Measurements from ENCODE around the gene MXD1. TPM values are rescaled to one million over a fixed set of nuclear protein-coding genes. Genes with fewer than 3 reads are reported as not detected.

MXD1 gene
- total RNA-seq, 1 donor from 2014 or later = 30.5 TPM

DNA sequence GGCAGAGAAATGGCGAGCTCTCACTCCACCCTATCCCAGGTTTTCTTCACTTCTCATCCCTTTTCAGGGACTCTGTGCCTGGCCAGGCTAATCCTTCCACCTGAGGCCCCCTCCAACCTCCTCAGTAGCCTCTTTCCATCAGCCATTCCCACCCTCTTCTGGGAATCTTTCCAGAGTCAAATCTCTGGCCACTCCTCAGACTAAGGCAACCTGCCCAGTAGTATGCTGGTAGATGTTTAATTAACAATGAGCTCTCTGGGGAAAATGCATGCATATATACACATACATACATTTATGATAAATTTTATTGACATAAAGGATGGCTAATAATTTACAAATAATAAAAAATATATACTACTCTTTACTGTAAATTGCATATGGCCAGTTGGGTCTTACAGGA lies 57.9 kb downstream of the MXD1 start:
- FAIRE-seq (no peak), DNase-seq (ENCODE audit: low read depth) (no peak)
- Histone ChIP-seq H3K27me3 (ENCODE audit: control insufficient read depth, insufficient read depth, low read length) (no peaks in the 10 kb centered on the region), H3K4me3 (ENCODE audit: low read depth, low read length) (no peak overlapping the region), H3K36me3 (ENCODE audit: control insufficient read depth, insufficient read depth, low read length) (no peaks in the 10 kb centered on the region)
- TF ChIP-seq, protein P1, sequence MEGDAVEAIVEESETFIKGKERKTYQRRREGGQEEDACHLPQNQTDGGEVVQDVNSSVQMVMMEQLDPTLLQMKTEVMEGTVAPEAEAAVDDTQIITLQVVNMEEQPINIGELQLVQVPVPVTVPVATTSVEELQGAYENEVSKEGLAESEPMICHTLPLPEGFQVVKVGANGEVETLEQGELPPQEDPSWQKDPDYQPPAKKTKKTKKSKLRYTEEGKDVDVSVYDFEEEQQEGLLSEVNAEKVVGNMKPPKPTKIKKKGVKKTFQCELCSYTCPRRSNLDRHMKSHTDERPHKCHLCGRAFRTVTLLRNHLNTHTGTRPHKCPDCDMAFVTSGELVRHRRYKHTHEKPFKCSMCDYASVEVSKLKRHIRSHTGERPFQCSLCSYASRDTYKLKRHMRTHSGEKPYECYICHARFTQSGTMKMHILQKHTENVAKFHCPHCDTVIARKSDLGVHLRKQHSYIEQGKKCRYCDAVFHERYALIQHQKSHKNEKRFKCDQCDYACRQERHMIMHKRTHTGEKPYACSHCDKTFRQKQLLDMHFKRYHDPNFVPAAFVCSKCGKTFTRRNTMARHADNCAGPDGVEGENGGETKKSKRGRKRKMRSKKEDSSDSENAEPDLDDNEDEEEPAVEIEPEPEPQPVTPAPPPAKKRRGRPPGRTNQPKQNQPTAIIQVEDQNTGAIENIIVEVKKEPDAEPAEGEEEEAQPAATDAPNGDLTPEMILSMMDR (IDR thresholded peaks at IDR 0.05; ENCODE audit: insufficient read depth, low read length, severe bottlenecking) = no peak

DNA sequence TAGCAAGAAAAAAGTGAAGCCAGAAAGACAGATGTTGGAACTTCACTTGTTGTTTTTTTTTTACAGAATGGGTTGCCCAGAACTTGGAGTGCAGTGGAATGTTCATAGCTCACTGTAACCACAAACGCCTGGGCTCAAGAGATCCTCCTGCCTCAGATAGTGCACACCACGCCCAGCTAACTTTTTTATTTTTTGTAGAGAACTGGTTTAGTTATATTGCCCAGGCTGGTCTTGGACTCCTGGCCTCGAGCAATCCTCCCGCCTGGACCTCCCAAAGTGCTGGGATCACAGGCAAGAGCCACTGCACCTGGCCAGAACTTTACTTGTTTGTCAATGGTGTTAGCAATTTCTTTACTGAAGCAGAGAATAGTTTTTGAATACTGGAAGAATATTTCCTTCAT lies 58.4 kb downstream of the MXD1 start:
- no peaks in the 10 kb centered on the region for H3K27me3 ChIP-seq (ENCODE audit: control insufficient read depth, insufficient read depth, low read length)
- no peak overlapping the region for H3K4me3 ChIP-seq (ENCODE audit: low read depth, low read length)
- FAIRE-seq (no peak), DNase-seq (ENCODE audit: low read depth) (no peak)
- no peaks in the 10 kb centered on the region for H3K36me3 ChIP-seq (ENCODE audit: control insufficient read depth, insufficient read depth, low read length)
- TF ChIP-seq, protein P1 (IDR thresholded peaks at IDR 0.05; ENCODE audit: insufficient read depth, low read length, severe bottlenecking) = no peak

DNA sequence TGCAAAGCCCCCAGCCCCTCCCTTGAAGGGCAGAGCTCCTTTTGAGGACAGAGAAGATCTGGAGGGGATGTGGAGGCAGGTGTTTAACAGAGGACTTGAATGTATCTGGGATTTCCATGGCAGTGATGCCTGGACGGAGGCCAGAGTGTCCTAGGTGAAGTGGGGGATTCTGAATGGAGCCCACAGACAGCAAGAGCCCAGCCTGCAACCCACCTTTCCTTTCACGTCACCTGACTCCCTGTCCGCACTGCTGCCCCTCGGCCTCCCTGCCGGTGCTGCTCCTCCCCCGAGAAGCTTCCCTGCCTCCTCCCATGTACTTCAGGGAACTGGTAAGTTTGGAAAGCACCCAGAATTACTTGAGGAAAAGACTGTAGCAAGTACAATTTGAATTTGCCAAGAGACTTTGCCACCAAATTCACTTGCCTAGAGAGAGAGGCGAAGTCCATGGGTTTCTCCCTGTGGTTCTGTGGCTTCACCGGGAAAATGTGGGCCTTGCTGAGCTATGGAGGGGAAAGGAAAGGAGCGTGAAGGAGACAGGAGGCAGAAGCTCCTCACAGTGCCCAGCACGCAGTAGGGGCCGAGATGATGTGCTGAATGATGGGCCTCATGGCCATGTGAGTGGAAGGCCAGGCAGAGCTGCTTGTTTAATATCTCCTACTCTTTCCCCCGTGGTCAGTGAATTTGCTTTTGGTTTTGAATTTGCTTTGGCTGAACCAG lies 60.4 kb downstream of the MXD1 start:
- Histone ChIP-seq H3K27me3 (ENCODE audit: control insufficient read depth, insufficient read depth, low read length) (no peaks in the 10 kb centered on the region), H3K4me3 (ENCODE audit: low read depth, low read length) (no peak overlapping the region), H3K36me3 (ENCODE audit: control insufficient read depth, insufficient read depth, low read length) (no peaks in the 10 kb centered on the region)
- no peak for FAIRE-seq
- TF ChIP-seq, protein P1 (IDR thresholded peaks at IDR 0.05; ENCODE audit: insufficient read depth, low read length, severe bottlenecking) = no peak
- DNase-seq (ENCODE audit: low read depth) = no peak

DNA sequence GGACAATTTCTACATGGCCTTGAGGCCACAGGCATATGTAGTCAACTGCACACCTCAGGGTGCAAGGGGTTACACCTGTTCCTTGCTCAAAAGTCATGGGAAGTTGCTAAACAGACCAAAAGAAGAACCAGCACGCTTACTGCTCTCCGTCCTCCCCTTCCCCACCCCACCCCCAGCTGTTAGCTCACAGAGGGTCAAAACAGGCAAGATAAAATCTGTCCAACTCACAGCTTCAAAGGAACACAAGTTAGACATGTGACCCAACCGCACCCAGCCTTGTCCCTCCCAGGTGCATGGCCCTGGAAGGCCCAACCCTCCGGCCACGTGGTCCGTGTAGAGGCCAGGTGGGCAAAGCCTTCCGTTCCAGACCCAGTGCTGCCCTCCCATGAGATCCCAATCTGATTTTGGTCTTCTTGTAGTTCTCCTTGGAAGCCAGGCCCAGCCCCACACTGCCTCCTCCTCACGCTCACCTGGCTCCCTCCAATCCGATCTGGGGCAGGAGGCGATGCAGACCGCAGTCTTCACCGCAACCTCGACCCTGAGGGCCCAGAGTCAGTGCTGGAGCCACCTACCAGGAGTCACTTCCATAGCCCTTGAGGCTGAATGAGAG lies 61.0 kb downstream of the MXD1 start:
- DNase-seq (ENCODE audit: low read depth) (no peak), FAIRE-seq (no peak)
- no peaks in the 10 kb centered on the region for H3K27me3 ChIP-seq (ENCODE audit: control insufficient read depth, insufficient read depth, low read length)
- TF ChIP-seq, protein P1 (IDR thresholded peaks at IDR 0.05; ENCODE audit: insufficient read depth, low read length, severe bottlenecking) = no peak
- no peak overlapping the region for H3K4me3 ChIP-seq (ENCODE audit: low read depth, low read length)
- no peaks in the 10 kb centered on the region for H3K36me3 ChIP-seq (ENCODE audit: control insufficient read depth, insufficient read depth, low read length)

DNA sequence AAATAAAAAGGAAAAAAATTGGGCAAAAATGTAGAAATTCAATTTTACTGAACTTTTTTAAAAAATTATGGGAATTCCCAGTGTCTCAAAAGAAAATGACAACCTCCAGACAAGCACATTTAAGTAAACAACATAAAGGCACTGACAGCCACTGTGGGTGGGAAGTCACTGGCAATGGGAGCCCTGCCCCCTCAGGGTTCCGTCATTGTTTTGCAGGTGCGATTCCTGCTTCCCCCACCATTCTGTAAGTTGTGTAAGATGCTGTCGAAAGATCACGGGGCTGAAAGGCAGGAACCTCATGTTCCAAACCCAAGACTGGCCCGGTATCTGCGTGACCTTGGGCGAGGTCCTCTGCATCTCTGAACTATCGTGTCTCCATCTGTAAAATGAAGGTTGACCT lies 62.3 kb downstream of the MXD1 start:
- no peak for FAIRE-seq
- DNase-seq (ENCODE audit: low read depth) = no peak
- H3K36me3 ChIP-seq (ENCODE audit: control insufficient read depth, insufficient read depth, low read length) = no peaks in the 10 kb centered on the region
- no peaks in the 10 kb centered on the region for H3K27me3 ChIP-seq (ENCODE audit: control insufficient read depth, insufficient read depth, low read length)
- no peak overlapping the region for H3K4me3 ChIP-seq (ENCODE audit: low read depth, low read length)
- TF ChIP-seq, protein P1 (IDR thresholded peaks at IDR 0.05; ENCODE audit: insufficient read depth, low read length, severe bottlenecking) = no peak
